ENCODE measurements around the gene GCDH. TPM values are rescaled to one million over a fixed set of nuclear protein-coding genes. Genes with fewer than 3 reads are reported as not detected.

Gene GCDH
- total and polyA plus RNA-seq, 2 of the 8 experiments (the other 6 are each of a cell fraction or from before 2014, with no cell fraction given) = 67.3 to 89.4 TPM

GRCh38 chr19:12865746-12866415 is 25.1 kb upstream of the GCDH start (continued):
- TF ChIP-seq EP300 (IDR thresholded peaks at IDR 0.05; ENCODE audit: borderline replicate concordance in 1 of 2, low read depth in 2 of 2, low read length in 2 of 2) (no peak), ATF3 (IDR thresholded peaks at IDR 0.05; ENCODE audit: insufficient read depth, low read depth, low read length) (no peak), POLR2A (IDR thresholded peaks at IDR 0.05; ENCODE audit: control extremely low read depth in 1 of 2, low read depth in 2 of 2, low read length in 2 of 2) (no peak), PHF8 (conservative IDR thresholded peaks at IDR 0.05; ENCODE audit: low read depth, low read length) (no peak), MAFK (IDR thresholded peaks at IDR 0.05; ENCODE audit: low read depth, low read length) (no peak), TCF12 (IDR thresholded peaks at IDR 0.05; ENCODE audit: low read depth, low read length) (no peak), RXRA (IDR thresholded peaks at IDR 0.05; ENCODE audit: insufficient read depth, low read depth, low read length) (no peak), SP4 (IDR thresholded peaks at IDR 0.05; ENCODE audit: low read length) (no peak)
